ENCODE results near the gene TMEM61. TPM values are rescaled to one million over a fixed set of nuclear protein-coding genes. Genes with fewer than 3 reads are reported as not detected.

The TMEM61 gene
- total and polyA plus RNA-seq, 2 of the 8 experiments (the other 6 are each of a cell fraction or from before 2014, with no cell fraction given): 0.54 to 1.4 TPM

DNA sequence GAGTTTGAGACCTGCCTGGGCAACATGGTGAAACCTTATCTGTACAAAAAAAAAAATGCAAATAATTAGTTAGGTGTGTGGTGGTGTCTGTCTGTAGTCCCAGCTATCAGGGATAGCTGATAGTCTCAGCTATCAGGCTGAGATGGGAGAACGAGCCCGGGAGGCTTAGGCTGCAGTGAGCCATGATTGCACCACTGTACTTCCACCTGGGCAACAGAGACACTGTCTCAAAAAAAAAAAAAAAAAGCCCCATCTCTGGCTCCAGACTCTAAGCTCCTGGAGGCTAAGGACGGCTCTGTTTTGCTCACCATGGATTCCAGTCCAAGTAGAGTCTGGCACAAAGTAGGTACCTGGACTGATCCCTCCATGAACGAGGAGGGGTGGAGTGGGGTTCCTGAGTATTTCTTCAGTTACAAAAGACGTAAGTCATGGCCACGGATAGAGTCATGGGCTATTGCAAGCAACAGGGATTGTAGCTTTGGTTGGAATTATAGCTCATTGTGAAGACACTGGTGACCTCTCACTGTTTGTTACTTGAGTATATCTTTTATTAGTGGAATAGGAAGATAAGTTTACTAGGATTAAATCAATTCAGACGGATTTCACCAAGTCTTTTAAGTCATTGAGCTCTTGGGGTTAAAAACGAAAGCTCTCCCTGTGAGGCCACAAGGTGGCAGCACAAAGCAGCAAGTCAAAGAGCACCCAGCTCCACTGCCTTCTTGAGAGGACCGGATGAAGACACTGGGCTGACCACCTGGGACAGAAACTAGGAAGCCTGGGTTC, 35.6 kb upstream of the TMEM61 start:
- Histone ChIP-seq H2BK12ac (ENCODE audit: low read depth, low read length) (0 out of 2 replicates have a peak overlapping the region, but pooled peaks have one; percentile 56), H3K23me2 (ENCODE audit: low read depth, low read length) (no peaks in the 10 kb centered on the region), H3K9ac (replicated peaks in 1 of 4; ENCODE audit: extremely low read depth in 1 of 4, low read depth in 3 of 4, low read length in 3 of 4) (no peak overlapping the region), H2BK5ac (ENCODE audit: low read depth, low read length) (peak overlapping the region; percentile 5; the same call in 1 of the 2 replicates), H3K56ac (replicated peaks; ENCODE audit: insufficient read length, low read depth, low read length) (no peak overlapping the region), H4K5ac (ENCODE audit: insufficient read length, low read depth, low read length) (no peak overlapping the region), H3K4me3 (ENCODE audit: extremely low read depth in 1 of 4, insufficient read depth in 2 of 4, low read depth in 3 of 4, low read length in 4 of 4) (no peak overlapping the region), H4K8ac (ENCODE audit: extremely low read depth, insufficient read depth, low read length) (no peak overlapping the region), H2BK20ac (ENCODE audit: low read length) (0 out of 2 replicates have a peak overlapping the region, but pooled peaks have one; percentile 48), H3K4me2 (ENCODE audit: insufficient read depth in 1 of 2, low read depth in 2 of 2, low read length in 2 of 2) (no peak overlapping the region), H2BK120ac (replicated peaks; ENCODE audit: low read depth, low read length) (no peak overlapping the region), H4K91ac (replicated peaks; ENCODE audit: insufficient read length, low read length) (no peak overlapping the region), H3K4me1 (replicated peaks in 1 of 4; ENCODE audit: control insufficient read depth in 3 of 4, insufficient read depth in 4 of 4, low read length in 3 of 4) (no peaks in the 10 kb centered on the region), H2BK15ac (ENCODE audit: low read length) (no peak overlapping the region), H3K14ac (ENCODE audit: insufficient read length) (no peak overlapping the region), H4K20me1 (replicated peaks in 1 of 2; ENCODE audit: control insufficient read depth in 1 of 2, insufficient read depth in 2 of 2, low read length in 2 of 2) (no peaks in the 10 kb centered on the region), H3K79me1 (ENCODE audit: low read depth, low read length) (no peaks in the 10 kb centered on the region), H3K18ac (ENCODE audit: extremely low read depth, low read length) (no peak overlapping the region), H3K79me2 (ENCODE audit: control insufficient read depth in 1 of 2, insufficient read depth in 2 of 2, low read length in 2 of 2) (no peaks in the 10 kb centered on the region), H3K27ac (ENCODE audit: low read depth, low read length) (no peak overlapping the region), H3K36me3 (ENCODE audit: control insufficient read depth in 2 of 4, insufficient read depth in 4 of 4, low read length in 3 of 4) (no peaks in the 10 kb centered on the region), H3K4ac (replicated peaks; ENCODE audit: insufficient read length, low read depth, low read length) (no peak overlapping the region), H3K9me3 (ENCODE audit: insufficient read depth in 2 of 2, low read depth in 1 of 2, low read length in 1 of 2) (no peaks in the 10 kb centered on the region), H3K27me3 (replicated peaks in 1 of 4; ENCODE audit: control insufficient read depth in 3 of 4, extremely low read depth in 1 of 4, insufficient read depth in 3 of 4, low read length in 3 of 4) (no peaks in the 10 kb centered on the region), H2AFZ (ENCODE audit: low read length) (no peak overlapping the region), H3K23ac (ENCODE audit: insufficient read length) (no peak overlapping the region), H2AK5ac (ENCODE audit: low read depth, low read length) (no peak overlapping the region)
- ChIA-PET CTCF (ENCODE audit: partially characterized antibody) (interaction anchor here (0.6 to 17.5 kb wide), 46 partner anchors 9 to 1302 kb away, joined by 3 to 511 read pairs (median 6); partner anchors contain the start of genes BSND, DHCR24, PCSK9 and TMEM61), POLR2A (ENCODE audit: partially characterized antibody) (interaction anchor here (1.0 to 1.6 kb wide), 5 partner anchors 12 to 57 kb away, joined by 3 to 10 read pairs (median 3); partner anchors contain the start of gene BSND)
- no peak for TF ChIP-seq NANOG (IDR thresholded peaks at IDR 0.05; ENCODE audit: insufficient read depth, low read depth, low read length, poor library complexity, severe bottlenecking)
- no peak for TF ChIP-seq PHF8 (conservative IDR thresholded peaks at IDR 0.05; ENCODE audit: low read depth, low read length)
- TF ChIP-seq YY1 (IDR thresholded peaks at IDR 0.05; ENCODE audit: low read depth, low read length): 0 out of 2 replicates have a peak, but pooled peaks have one; percentile 31
- TF ChIP-seq, protein P1, sequence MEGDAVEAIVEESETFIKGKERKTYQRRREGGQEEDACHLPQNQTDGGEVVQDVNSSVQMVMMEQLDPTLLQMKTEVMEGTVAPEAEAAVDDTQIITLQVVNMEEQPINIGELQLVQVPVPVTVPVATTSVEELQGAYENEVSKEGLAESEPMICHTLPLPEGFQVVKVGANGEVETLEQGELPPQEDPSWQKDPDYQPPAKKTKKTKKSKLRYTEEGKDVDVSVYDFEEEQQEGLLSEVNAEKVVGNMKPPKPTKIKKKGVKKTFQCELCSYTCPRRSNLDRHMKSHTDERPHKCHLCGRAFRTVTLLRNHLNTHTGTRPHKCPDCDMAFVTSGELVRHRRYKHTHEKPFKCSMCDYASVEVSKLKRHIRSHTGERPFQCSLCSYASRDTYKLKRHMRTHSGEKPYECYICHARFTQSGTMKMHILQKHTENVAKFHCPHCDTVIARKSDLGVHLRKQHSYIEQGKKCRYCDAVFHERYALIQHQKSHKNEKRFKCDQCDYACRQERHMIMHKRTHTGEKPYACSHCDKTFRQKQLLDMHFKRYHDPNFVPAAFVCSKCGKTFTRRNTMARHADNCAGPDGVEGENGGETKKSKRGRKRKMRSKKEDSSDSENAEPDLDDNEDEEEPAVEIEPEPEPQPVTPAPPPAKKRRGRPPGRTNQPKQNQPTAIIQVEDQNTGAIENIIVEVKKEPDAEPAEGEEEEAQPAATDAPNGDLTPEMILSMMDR (IDR thresholded peaks at IDR 0.05; ENCODE audit: control extremely low read depth in 1 of 3, insufficient read depth in 1 of 3, low read depth in 1 of 3, low read length in 3 of 3): peak; percentile 62 to 92 (median 83)
- TF ChIP-seq RAD21 (IDR thresholded peaks at IDR 0.05 in 1 of 2, conservative IDR thresholded peaks at IDR 0.05 in 1 of 2; ENCODE audit: low read depth in 2 of 2, low read length in 2 of 2): peak; percentile 86 to 93
- no peak for TF ChIP-seq SRF (IDR thresholded peaks at IDR 0.05; ENCODE audit: low read depth, low read length)
- peak; percentile 78 for FAIRE-seq
- 58% methylated on average over 9 of the region's 9 CpGs; no CpG with 5 or more reads in 1 of the 2 experiments for WGBS, 2 experiments (ENCODE audit: extremely low coverage in 1 of 2, insufficient coverage in 1 of 2, insufficient read length in 1 of 2, insufficient replicate concordance in 2 of 2, low coverage in 1 of 2, low lambda C conversion rate in 2 of 2, missing lambda C conversion rate in 1 of 2)
- peak; percentile 54 to 78 for DNase-seq (ENCODE audit: low read depth in 1 of 2, low spot score in 2 of 2)

All from H1 (cell line).